IMR-90 (cell line): ENCODE data around the gene BECN2. TPM values are rescaled to one million over a fixed set of nuclear protein-coding genes. Genes with fewer than 3 reads are reported as not detected.

Experiments used
- ATAC-seq: fragments of 200-7000 bp; cut with Tn5 transposase; 2 replicates; pipeline ENCODE4 v1.9.1; 2020; ENCODE audit warnings: low read depth, mild to moderate bottlenecking, moderate library complexity
- BruUV-seq: library from RNA; stranded (reverse); fragments of 400-500 nt; replicated peaks from 2 replicates; lab custom pipeline; 2021; lab: Mats Ljungman, UMichigan
- CTCF ChIA-PET: fragments of 300-600 bp; formaldehyde crosslinking; extraction: SDS; loops from one replicate; lab custom pipeline; 2021; ENCODE audit warnings: antibody characterized with exemption; lab: Yijun Ruan, JAX
- POLR2A ChIA-PET: fragments of 300-600 bp; sonication (Branson Sonifier 250); formaldehyde crosslinking; loops from one replicate; lab custom pipeline; 2022; ENCODE audit warnings: antibody characterized with exemption; ENCODE audit not compliant: unreplicated experiment; lab: Charles Lee
- DNase-seq: peaks from one replicate; pipeline ENCODE4 v3.0.0; 2013
- H2AFZ ChIP-seq: replicated peaks from 2 replicates; pipeline ENCODE3; 2013; ENCODE audit warnings: low read length, mild to moderate bottlenecking; ENCODE audit not compliant: poor library complexity
- H2AK5ac ChIP-seq: 2 replicates; pipeline ENCODE4 v1.6.1; 2013; ENCODE audit warnings: low read depth, low read length, inconsistent platforms
- H2AK9ac ChIP-seq: replicated peaks from 2 replicates; pipeline ENCODE3; 2013; ENCODE audit warnings: mild to moderate bottlenecking, low read depth, low read length, moderate library complexity; ENCODE audit not compliant: poor library complexity
- H2BK120ac ChIP-seq: 2 replicates; pipeline ENCODE4 v1.6.1; 2013; ENCODE audit warnings: low read depth, low read length, inconsistent platforms
- H2BK15ac ChIP-seq: 3 replicates; pipeline ENCODE4 v1.6.1; 2013; ENCODE audit warnings: low read depth, low read length, inconsistent platforms
- H2BK20ac ChIP-seq: 2 replicates; pipeline ENCODE4 v1.6.1; 2013; ENCODE audit warnings: low read depth, mild to moderate bottlenecking, inconsistent platforms, low read length, moderate library complexity
- H2BK5ac ChIP-seq: 2 replicates; pipeline ENCODE4 v1.6.1; 2013; ENCODE audit warnings: mild to moderate bottlenecking, low read depth, low read length, inconsistent platforms; ENCODE audit not compliant: poor library complexity, severe bottlenecking
- H3K14ac ChIP-seq: replicated peaks from 2 replicates; pipeline ENCODE4 v1.6.1; 2013; ENCODE audit warnings: low read depth, low read length, inconsistent platforms
- H3K18ac ChIP-seq: 2 replicates; pipeline ENCODE4 v1.6.1; 2013; ENCODE audit warnings: low read depth, low read length, control low read depth
- H3K23ac ChIP-seq: 2 replicates; pipeline ENCODE4 v1.6.1; 2013; ENCODE audit warnings: low read depth, low read length, inconsistent platforms
- H3K27ac ChIP-seq: 2 replicates; pipeline ENCODE4 v1.5.1; 2013; ENCODE audit warnings: mild to moderate bottlenecking, control low read depth, low read length; ENCODE audit not compliant: insufficient read depth
- H3K27me3 ChIP-seq: 2 replicates; pipeline ENCODE4 v1.6.1; 2013; ENCODE audit warnings: low read length; ENCODE audit not compliant: control insufficient read depth, insufficient read depth
- H3K36me3 ChIP-seq: 2 replicates; pipeline ENCODE4 v1.6.1; 2013; ENCODE audit warnings: low read length, mixed read lengths; ENCODE audit not compliant: control insufficient read depth, insufficient read depth
- H3K4ac ChIP-seq: 2 replicates; pipeline ENCODE4 v1.6.1; 2013; ENCODE audit warnings: low read depth, low read length, inconsistent platforms
- H3K4me1 ChIP-seq: 2 replicates; pipeline ENCODE4 v1.6.1; 2013; ENCODE audit warnings: low read length, mixed read lengths; ENCODE audit not compliant: control insufficient read depth, insufficient read depth
- H3K4me2 ChIP-seq: 2 replicates; pipeline ENCODE4 v1.6.1; 2013; ENCODE audit warnings: low read depth, mild to moderate bottlenecking, control low read depth, low read length, moderate library complexity
- H3K4me3 ChIP-seq: 2 replicates; pipeline ENCODE4 v1.5.1; 2013; ENCODE audit warnings: low read depth, mild to moderate bottlenecking, control low read depth, low read length, moderate library complexity; ENCODE audit not compliant: insufficient read depth
- H3K56ac ChIP-seq: 2 replicates; pipeline ENCODE4 v1.6.1; 2013; ENCODE audit warnings: low read length, inconsistent platforms; ENCODE audit not compliant: insufficient read depth; ENCODE audit errors: extremely low read depth
- H3K79me1 ChIP-seq, 2 experiments: 2 replicates each; pipeline ENCODE4 v1.6.1; 2013; ENCODE audit warnings: low read length in 2 of 2, inconsistent platforms in 1 of 2, low read depth in 1 of 2
- H3K9ac ChIP-seq: 2 replicates; pipeline ENCODE4 v1.6.1; 2013; ENCODE audit warnings: low read depth, low read length, control low read depth
- H3K9me1 ChIP-seq: 2 replicates; pipeline ENCODE4 v1.6.1; 2013; ENCODE audit warnings: low read length, inconsistent platforms; ENCODE audit not compliant: insufficient read depth
- H3K9me3 ChIP-seq: 2 replicates; pipeline ENCODE4 v1.6.1; 2013; ENCODE audit warnings: low read length; ENCODE audit not compliant: control insufficient read depth, insufficient read depth
- H4K20me1 ChIP-seq: 2 replicates; pipeline ENCODE4 v1.6.1; 2013; ENCODE audit warnings: low read length, inconsistent platforms; ENCODE audit not compliant: insufficient read depth
- H4K5ac ChIP-seq: 2 replicates; pipeline ENCODE4 v1.6.1; 2013; ENCODE audit warnings: mild to moderate bottlenecking, low read depth, low read length, control low read depth
- H4K8ac ChIP-seq, 2 experiments: 2 replicates each; pipeline ENCODE4 v1.6.1; 2013; ENCODE audit warnings: low read depth in 2 of 2, low read length in 2 of 2, control low read depth in 1 of 2, inconsistent platforms in 1 of 2
- H4K91ac ChIP-seq: 2 replicates; pipeline ENCODE4 v1.6.1; 2013; ENCODE audit warnings: low read depth, low read length, inconsistent platforms; ENCODE audit not compliant: insufficient read depth
- CEBPB ChIP-seq: IDR thresholded peaks from 2 replicates; pipeline ENCODE4 v1.6.1; 2012; ENCODE audit warnings: low read depth, low read length, improper control_type of control experiment
- MAZ ChIP-seq: IDR thresholded peaks from 2 replicates; pipeline ENCODE4 v1.6.1; 2012; ENCODE audit warnings: low read depth, mild to moderate bottlenecking, low read length, improper control_type of control experiment, moderate library complexity, borderline replicate concordance
- NFE2L2 ChIP-seq: fragments of 150-350 bp; IDR thresholded peaks from 2 replicates; pipeline ENCODE4 v1.6.1; 2016; ENCODE audit warnings: low read depth, mild to moderate bottlenecking, low read length
- RAD21 ChIP-seq: IDR thresholded peaks from 2 replicates; pipeline ENCODE4 v1.6.1; 2012; ENCODE audit warnings: low read length, improper control_type of control experiment
- WGBS, 2 experiments: methylation state at CpG; one replicate each; pipeline versions ENCODE4 v1.1.5 to v1.1.7; 2013; ENCODE audit warnings: missing lambda C conversion rate in 2 of 2; ENCODE audit not compliant: insufficient read length in 1 of 2; ENCODE audit errors: extremely low coverage in 2 of 2; 5-methylcytosine and 5-hydroxymethylcytosine counted together
- dilution Hi-C: fragments of 300-500 bp; cut with HindIII; formaldehyde crosslinking; loops from one replicate; pipeline ENCODE4 v1.14.3; 2018; ENCODE audit warnings: low sequenced_read_pairs; ENCODE audit not compliant: unreplicated experiment
- in situ Hi-C: fragments of 300-500 bp; cut with MboI; formaldehyde crosslinking; loops from 3 replicates; pipeline ENCODE4 v1.14.3; 2019; ENCODE audit warnings: low sequenced_read_pairs, inconsistent platforms, mixed read lengths
- intact Hi-C: fragments of 100-400 bp; cut with micrococcal nuclease; formaldehyde crosslinking; loops from 2 replicates; pipeline ENCODE4 v1.10.0; 2022
- polyA plus RNA-seq, 3 experiments: library from polyadenylated mRNA; depleted of rRNA; stranded (reverse); fragments of >200 nt; gene quantifications; 2 replicates each; pipeline ENCODE4 v1.2.3, GENCODE V29; 2012; ENCODE audit warnings: low replicate concordance in 1 of 3
- total RNA-seq: library from RNA; depleted of rRNA; stranded (reverse); fragments of >200 nt; gene quantifications from 2 replicates; pipeline ENCODE4 v1.2.3, GENCODE V29; 2012
- TF ChIP-seq, protein P1 (sequence below): fragments of 150-350 bp; IDR thresholded peaks from 2 replicates; pipeline ENCODE4 v1.6.1; 2017; ENCODE audit warnings: mild to moderate bottlenecking, antibody characterized with exemption, low read length, low read depth

The BECN2 gene
- total and polyA plus RNA-seq, 2 of the 4 experiments (the other 2 are of a cell fraction): not detected

DNA sequence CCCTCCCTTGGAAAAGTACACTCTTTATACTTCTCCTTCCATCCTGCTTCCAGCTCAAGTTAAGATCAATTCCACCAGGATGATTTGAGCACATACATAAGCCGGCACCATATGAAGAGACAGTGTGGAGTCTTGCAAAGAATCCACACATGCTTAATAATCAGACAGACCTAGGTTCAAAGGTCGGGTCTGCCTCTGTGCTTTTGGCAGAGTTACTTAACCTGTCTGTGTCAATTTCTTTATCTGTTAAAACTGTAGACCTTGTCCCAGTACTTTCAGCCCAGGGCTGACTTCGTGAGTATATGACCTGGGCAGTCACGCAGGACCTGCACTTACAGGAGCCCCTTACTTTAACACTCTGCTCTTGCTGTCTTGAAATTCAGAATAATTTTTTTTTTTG lies 30.2 kb upstream of the BECN2 start:
- Histone ChIP-seq H4K5ac (no peak overlapping the region), H3K56ac (no peak overlapping the region), H3K9me3 (no peaks in the 10 kb centered on the region), H3K23ac (no peak overlapping the region), H2AK5ac (no peak overlapping the region), H4K91ac (no peak overlapping the region), H3K9me1 (no peaks in the 10 kb centered on the region), H2BK15ac (no peak overlapping the region), H2BK20ac (no peak overlapping the region), H3K79me1 (no peaks in the 10 kb centered on the region), H3K4me2 (no peak overlapping the region), H3K18ac (no peak overlapping the region), H3K4ac (no peak overlapping the region), H2AFZ (no peak overlapping the region), H4K8ac (no peak overlapping the region), H3K36me3 (no peaks in the 10 kb centered on the region), H3K27ac (no peak overlapping the region), H3K4me3 (no peak overlapping the region), H3K9ac (no peak overlapping the region), H2BK5ac (no peak overlapping the region), H2BK120ac (no peak overlapping the region), H2AK9ac (no peak overlapping the region), H3K14ac (no peak overlapping the region), H4K20me1 (no peaks in the 10 kb centered on the region), H3K27me3 (no peaks in the 10 kb centered on the region), H3K4me1 (no peaks in the 10 kb centered on the region)
- 100% methylated on average over 1 of the region's 4 CpGs; no CpG with 5 or more reads in 1 of the 2 experiments for WGBS, 2 experiments
- no peak for ATAC-seq
- intact Hi-C loops: no loop called here
- TF ChIP-seq MAZ (no peak), CEBPB (no peak), RAD21 (no peak), NFE2L2 (no peak)
- TF ChIP-seq, protein P1, sequence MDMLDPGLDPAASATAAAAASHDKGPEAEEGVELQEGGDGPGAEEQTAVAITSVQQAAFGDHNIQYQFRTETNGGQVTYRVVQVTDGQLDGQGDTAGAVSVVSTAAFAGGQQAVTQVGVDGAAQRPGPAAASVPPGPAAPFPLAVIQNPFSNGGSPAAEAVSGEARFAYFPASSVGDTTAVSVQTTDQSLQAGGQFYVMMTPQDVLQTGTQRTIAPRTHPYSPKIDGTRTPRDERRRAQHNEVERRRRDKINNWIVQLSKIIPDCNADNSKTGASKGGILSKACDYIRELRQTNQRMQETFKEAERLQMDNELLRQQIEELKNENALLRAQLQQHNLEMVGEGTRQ: no peak
- no peak for DNase-seq
- in situ Hi-C loops: no loop called here
- dilution Hi-C loops: no loop called here
- no TSS peak for BruUV-seq
- CTCF ChIA-PET: no interaction called here
- POLR2A ChIA-PET: no interaction called here
